Immature natural killer cell (primary cell): Measurements from ENCODE around the gene BSDC1. TPM values are rescaled to one million over a fixed set of nuclear protein-coding genes. Genes with fewer than 3 reads are reported as not detected.

ENCODE experiments used
- DNase-seq, 3 donors: peaks; one replicate each; pipeline ENCODE4 v3.0.0; 2022; ENCODE audit warnings: mixed read lengths in 1 of 3
- H3K27ac Mint-ChIP-seq, 6 donors: one replicate each; pipeline ENCODE4 v1.8.0; 2020; ENCODE audit warnings: mixed read lengths in 6 of 6, mild to moderate bottlenecking in 5 of 6, inconsistent platforms in 4 of 6, moderate library complexity in 3 of 6
- H3K27me3 Mint-ChIP-seq, 3 donors: one replicate each; pipeline ENCODE4 v1.8.0; 2020 to 2021; ENCODE audit warnings: low read depth in 3 of 3, mild to moderate bottlenecking in 3 of 3, mixed read lengths in 3 of 3, moderate library complexity in 3 of 3, inconsistent platforms in 1 of 3
- H3K36me3 Mint-ChIP-seq, 3 donors: one replicate each; pipeline ENCODE4 v1.8.0; 2020; ENCODE audit warnings: mixed read lengths in 3 of 3, inconsistent platforms in 2 of 3, mild to moderate bottlenecking in 2 of 3
- H3K4me1 Mint-ChIP-seq, 2 donors: one replicate each; pipeline ENCODE4 v1.8.0; 2020; ENCODE audit warnings: inconsistent platforms in 2 of 2, mild to moderate bottlenecking in 2 of 2, mixed read lengths in 2 of 2, moderate library complexity in 1 of 2
- H3K4me3 Mint-ChIP-seq, 5 donors: one replicate each; pipeline ENCODE4 v1.8.0; 2020; ENCODE audit warnings: mild to moderate bottlenecking in 5 of 5, mixed read lengths in 5 of 5, inconsistent platforms in 3 of 5, moderate library complexity in 3 of 5
- H3K9me3 Mint-ChIP-seq, 6 donors: one replicate each; pipeline ENCODE4 v1.8.0; 2020; ENCODE audit warnings: mild to moderate bottlenecking in 6 of 6, mixed read lengths in 6 of 6, inconsistent platforms in 4 of 6, moderate library complexity in 3 of 6
- polyA plus RNA-seq, 3 donors: library from polyadenylated mRNA; unstranded; fragments of 300-500 nt; fragmentation: Illumina TruSeq; gene quantifications; one replicate each; pipeline ENCODE4 v1.2.3, GENCODE V29; 2021

Gene BSDC1
- polyA plus RNA-seq, 3 donors from 2014 or later = 33.9 to 50.3 (median 37.4) TPM

DNA sequence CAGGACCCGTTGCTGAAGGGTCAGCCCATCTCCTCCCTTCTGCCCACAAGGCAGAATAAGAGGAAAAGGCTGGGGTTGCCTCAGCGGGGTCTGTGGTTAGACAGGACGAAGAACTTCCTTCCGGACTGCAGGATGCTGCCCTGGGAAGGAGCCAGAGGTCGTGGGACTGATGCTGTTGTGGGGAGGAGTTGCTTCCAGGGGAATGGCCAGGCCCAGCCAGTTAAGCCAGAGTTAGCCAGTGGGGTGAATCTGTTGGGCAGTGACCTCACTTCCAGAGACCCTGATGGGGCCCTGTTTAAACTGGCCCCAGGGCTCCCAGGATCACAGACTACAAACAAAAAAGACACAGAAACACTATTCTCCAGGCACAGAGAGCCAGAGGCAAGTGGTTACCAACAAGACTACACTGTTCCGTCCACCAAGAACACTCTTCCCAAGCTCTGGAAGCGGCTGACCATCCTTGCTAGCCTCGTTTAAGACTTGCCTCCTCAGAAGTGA, 45.0 kb downstream of the BSDC1 start:
- Mint-ChIP-seq H3K4me1 (peaks cover 44 to 46% of the 10 kb centered on the region in 2 donors), H3K27me3 (peaks cover 4 to 9% (median 6%) of the 10 kb centered on the region in 3 donors), H3K9me3 (peaks cover 0 to 2% (median 0%) of the 10 kb centered on the region in 6 donors), H3K27ac (peak overlapping the region; percentile 10 to 74 (median 32)), H3K36me3 (peaks cover 0 to 4% (median 0%) of the 10 kb centered on the region in 3 donors), H3K4me3 (peak overlapping the region in 3 of 5 donors; percentile 17 to 38 (median 22))
- no peak for DNase-seq

- peaks cover 2 to 9% (median 6%) of the 10 kb centered on the region in 3 donors for H3K27me3 Mint-ChIP-seq
- peaks cover 0 to 2% (median 0%) of the 10 kb centered on the region in 6 donors for H3K9me3 Mint-ChIP-seq
- peak overlapping the region in 1 of 6 donors; percentile 13 for H3K27ac Mint-ChIP-seq
- H3K4me3 Mint-ChIP-seq = no peak overlapping the region
- H3K36me3 Mint-ChIP-seq = peaks cover 0 to 4% (median 0%) of the 10 kb centered on the region in 3 donors
- DNase-seq = no peak
- peaks cover 36 to 37% of the 10 kb centered on the region in 2 donors for H3K4me1 Mint-ChIP-seq
Measured at GRCh38 chr1:32346532-32347157, 47.6 kb downstream of the BSDC1 start.

DNA sequence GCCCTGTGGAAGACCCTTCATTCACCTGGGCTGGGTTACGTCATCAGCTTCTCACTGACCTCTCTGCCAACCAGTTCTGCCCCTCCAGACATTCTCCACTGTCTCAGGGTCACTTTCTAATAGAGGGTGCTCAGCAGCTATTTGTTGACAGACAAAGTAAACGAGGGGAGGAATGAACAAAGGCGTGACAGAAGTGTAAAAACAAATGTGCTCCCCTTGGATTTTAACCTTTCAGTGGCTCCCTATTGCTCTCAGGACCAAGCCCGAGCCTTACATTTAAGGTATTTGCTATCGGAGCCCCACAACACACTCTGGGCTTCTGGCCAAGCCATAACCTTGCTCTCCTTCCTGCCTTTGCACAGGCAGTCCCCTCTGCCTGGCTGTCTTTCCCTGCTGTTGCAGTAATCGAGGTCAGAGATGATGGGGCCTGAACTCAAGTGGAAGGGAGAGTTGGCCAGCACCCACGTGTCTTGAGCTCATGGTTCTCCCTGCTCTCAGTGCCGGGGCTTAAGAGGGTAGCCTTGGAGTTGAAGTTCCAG, 48.9 kb downstream of the BSDC1 start:
- H3K4me1 Mint-ChIP-seq = peaks cover 28 to 29% of the 10 kb centered on the region in 2 donors

GRCh38 chr1:32342704-32343103, 51.5 kb downstream of the BSDC1 start:
- peaks cover 0 to 4% (median 0%) of the 10 kb centered on the region in 3 donors for H3K36me3 Mint-ChIP-seq
- H3K27me3 Mint-ChIP-seq = peaks cover 2% of the 10 kb centered on the region in 3 donors
- no peak for DNase-seq
- H3K27ac Mint-ChIP-seq = peak overlapping the region in 1 of 6 donors; percentile 76
- H3K4me1 Mint-ChIP-seq = peaks cover 14 to 17% of the 10 kb centered on the region in 2 donors
- peaks cover 0 to 2% (median 0%) of the 10 kb centered on the region in 6 donors for H3K9me3 Mint-ChIP-seq
- H3K4me3 Mint-ChIP-seq = peak overlapping the region in 1 of 5 donors; percentile 26

More for the DNA sequence above, 48.9 kb downstream of the BSDC1 start:
- no peak overlapping the region for H3K27ac Mint-ChIP-seq
- no peak overlapping the region for H3K4me3 Mint-ChIP-seq
- no peak for DNase-seq
- H3K9me3 Mint-ChIP-seq = peaks cover 0 to 2% (median 0%) of the 10 kb centered on the region in 6 donors
- H3K27me3 Mint-ChIP-seq = peaks cover 2 to 5% (median 2%) of the 10 kb centered on the region in 3 donors
- peaks cover 0 to 4% (median 0%) of the 10 kb centered on the region in 3 donors for H3K36me3 Mint-ChIP-seq

- Mint-ChIP-seq H3K27ac (no peak overlapping the region), H3K4me3 (no peak overlapping the region), H3K36me3 (peaks cover 0 to 4% (median 0%) of the 10 kb centered on the region in 3 donors), H3K9me3 (peaks cover 0 to 2% (median 0%) of the 10 kb centered on the region in 6 donors), H3K27me3 (peaks cover 2 to 7% (median 4%) of the 10 kb centered on the region in 3 donors), H3K4me1 (peaks cover 22 to 24% of the 10 kb centered on the region in 2 donors)
- no peak for DNase-seq
Measured at GRCh38 chr1:32341971-32342370, 52.3 kb downstream of the BSDC1 start.

GRCh38 chr1:32341186-32341757, 53.0 kb downstream of the BSDC1 start:
- Mint-ChIP-seq H3K4me1 (peaks cover 25 to 27% of the 10 kb centered on the region in 2 donors), H3K27ac (no peak overlapping the region), H3K4me3 (no peak overlapping the region), H3K9me3 (peaks cover 0 to 2% (median 0%) of the 10 kb centered on the region in 6 donors), H3K27me3 (peaks cover 2 to 10% (median 5%) of the 10 kb centered on the region in 3 donors), H3K36me3 (no peaks in the 10 kb centered on the region)
- no peak for DNase-seq

- Mint-ChIP-seq H3K27ac (peak overlapping the region in 2 of 6 donors; percentile 7 to 19), H3K36me3 (no peaks in the 10 kb centered on the region), H3K4me1 (peaks cover 30 to 34% of the 10 kb centered on the region in 2 donors), H3K9me3 (no peaks in the 10 kb centered on the region), H3K4me3 (no peak overlapping the region), H3K27me3 (peaks cover 2 to 14% (median 2%) of the 10 kb centered on the region in 3 donors)
- no peak for DNase-seq
Measured at GRCh38 chr1:32339363-32339978, 54.8 kb downstream of the BSDC1 start.

DNA sequence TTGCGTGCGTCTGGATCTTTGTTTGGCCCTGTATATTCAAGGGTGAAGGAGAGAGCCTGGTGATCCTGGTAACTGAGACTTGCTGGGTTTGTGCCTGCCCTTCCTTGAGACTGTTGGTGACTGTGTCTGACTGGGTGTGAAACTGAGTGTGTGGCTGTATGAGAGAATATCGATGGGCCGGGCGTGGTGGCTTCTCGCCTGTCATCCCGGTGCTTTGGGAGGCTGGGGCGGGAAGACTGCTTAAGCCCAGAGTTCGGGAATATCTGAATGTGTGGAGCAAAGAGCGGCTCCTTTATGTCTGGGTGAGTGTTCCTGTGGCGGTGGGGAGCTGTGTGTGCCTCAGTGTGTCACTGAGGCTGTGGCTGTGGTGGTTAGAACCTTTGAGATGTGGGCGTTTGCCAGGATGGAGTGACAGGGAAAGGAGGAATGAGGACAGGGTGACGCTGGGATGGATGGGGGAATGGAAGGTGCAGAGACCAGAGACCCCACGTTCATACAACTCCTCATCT, 55.5 kb downstream of the BSDC1 start:
- peaks cover 0 to 1% (median under 1%) of the 10 kb centered on the region in 3 donors for H3K36me3 Mint-ChIP-seq
- H3K27me3 Mint-ChIP-seq = peaks cover 2 to 15% (median 2%) of the 10 kb centered on the region in 3 donors
- H3K9me3 Mint-ChIP-seq = no peaks in the 10 kb centered on the region
- peak overlapping the region in 3 of 6 donors; percentile 51 to 62 (median 54) for H3K27ac Mint-ChIP-seq
- H3K4me3 Mint-ChIP-seq = peak overlapping the region in 2 of 5 donors; percentile 12 to 45
- DNase-seq = no peak
- peaks cover 36 to 42% of the 10 kb centered on the region in 2 donors for H3K4me1 Mint-ChIP-seq

DNA sequence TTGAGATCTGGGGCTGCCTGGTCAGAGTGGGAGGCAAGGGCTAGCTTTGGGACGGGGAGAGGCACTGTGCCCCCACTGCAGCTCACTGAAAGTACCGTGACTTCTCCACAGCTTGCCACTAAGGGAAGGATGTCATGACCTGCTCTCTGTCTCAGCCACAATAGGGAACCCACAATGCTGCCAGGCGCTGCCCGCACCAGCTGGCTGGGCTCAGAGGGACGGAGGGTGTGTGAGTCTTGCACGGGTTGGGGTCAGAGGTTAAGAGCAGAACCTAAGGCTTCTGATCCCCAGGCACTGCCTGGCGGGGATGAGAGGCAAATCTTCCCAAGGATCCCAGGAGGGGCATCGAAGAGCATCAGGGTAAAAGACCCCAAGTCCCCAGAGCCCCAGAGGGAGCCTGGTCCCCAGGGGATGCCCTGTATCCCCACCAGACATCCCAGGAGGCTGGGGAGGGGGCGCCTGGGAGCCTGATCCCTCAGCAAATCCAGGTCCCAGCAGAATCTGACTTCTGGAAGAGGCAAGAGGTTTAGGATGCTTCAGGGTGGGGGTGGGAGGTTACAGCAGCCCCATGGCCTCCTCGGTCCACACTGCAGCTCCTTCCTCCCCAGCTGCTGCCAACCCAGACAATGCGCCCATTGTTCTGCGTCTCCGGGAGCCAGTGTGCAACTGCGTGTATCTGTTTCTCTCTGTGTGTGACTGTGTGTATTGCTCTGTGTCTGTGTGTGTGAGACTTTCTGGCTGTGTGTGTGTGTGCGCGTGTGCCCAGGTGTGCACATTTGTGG, 56.2 kb downstream of the BSDC1 start:
- peaks cover 0 to 6% (median 5%) of the 10 kb centered on the region in 3 donors for H3K36me3 Mint-ChIP-seq
- H3K27ac Mint-ChIP-seq = peak overlapping the region in 5 of 6 donors; percentile 32 to 82 (median 54)
- peak overlapping the region; percentile 30 to 79 (median 44) for H3K4me3 Mint-ChIP-seq
- H3K9me3 Mint-ChIP-seq = no peaks in the 10 kb centered on the region
- H3K27me3 Mint-ChIP-seq = peaks cover 2 to 15% (median 2%) of the 10 kb centered on the region in 3 donors
- H3K4me1 Mint-ChIP-seq = peaks cover 39 to 46% of the 10 kb centered on the region in 2 donors
- peak; percentile 50 to 53 (median 50) for DNase-seq

DNA sequence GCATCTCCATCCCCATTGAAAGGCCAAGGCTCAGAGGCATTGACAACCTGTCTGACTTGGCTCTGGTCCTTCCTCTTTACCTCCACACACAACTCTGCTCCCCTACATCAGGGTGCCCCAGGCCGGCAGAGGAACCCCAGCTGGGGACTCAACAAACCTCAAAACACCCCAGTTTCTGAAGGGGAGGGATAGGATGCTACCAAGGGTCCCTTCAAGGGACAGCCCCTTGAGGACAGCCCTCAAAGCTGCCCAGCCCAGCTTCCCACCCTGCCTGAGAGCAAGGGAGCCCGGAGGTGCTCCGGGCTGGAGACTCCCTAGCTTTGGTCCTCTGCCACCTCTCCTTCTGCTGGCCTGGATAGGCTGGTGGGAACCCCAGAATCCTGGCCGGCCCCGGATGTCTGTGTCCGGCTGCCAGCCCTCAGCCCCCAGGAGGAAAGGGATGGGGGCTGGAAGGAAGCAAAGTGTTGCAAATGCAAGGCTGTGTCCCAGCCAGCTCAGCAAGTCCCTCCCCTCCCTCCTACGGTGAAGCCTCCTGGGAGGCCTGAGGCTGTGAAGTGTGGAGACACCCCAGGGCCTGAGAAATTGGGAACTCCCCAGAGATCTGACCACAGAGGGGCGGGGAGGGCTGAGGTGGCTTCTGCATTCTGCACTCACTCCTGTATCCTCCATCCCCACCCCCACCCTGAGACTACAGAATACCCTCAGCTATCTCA, 57.1 kb downstream of the BSDC1 start:
- DNase-seq = peak; percentile 61 to 74 (median 64)
- no peaks in the 10 kb centered on the region for H3K9me3 Mint-ChIP-seq
- H3K36me3 Mint-ChIP-seq = peaks cover 0 to 10% (median 5%) of the 10 kb centered on the region in 3 donors
- H3K27ac Mint-ChIP-seq = peak overlapping the region in 4 of 6 donors; percentile 28 to 82 (median 53)
- H3K27me3 Mint-ChIP-seq = peaks cover 2 to 15% (median 2%) of the 10 kb centered on the region in 3 donors
- peaks cover 35 to 42% of the 10 kb centered on the region in 2 donors for H3K4me1 Mint-ChIP-seq
- peak overlapping the region; percentile 37 to 79 (median 51) for H3K4me3 Mint-ChIP-seq

DNA sequence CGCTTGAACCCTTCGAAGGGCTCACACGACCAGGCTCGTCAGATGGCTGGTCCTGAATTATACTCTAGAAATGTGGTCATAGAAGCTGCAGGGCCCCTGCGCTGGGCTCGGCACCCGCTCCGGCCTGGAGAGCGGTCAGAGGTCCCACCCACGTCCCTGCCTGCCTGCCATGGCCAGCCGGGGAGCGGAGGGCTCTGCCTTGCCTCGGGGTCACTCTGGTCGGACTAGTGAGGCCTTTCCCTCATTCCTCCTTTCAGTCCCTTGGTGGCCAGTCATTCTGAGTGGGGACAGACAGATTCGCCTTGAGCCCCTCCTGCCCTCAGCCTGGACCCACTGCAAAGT, 57.7 kb downstream of the BSDC1 start:
- Mint-ChIP-seq H3K9me3 (no peaks in the 10 kb centered on the region), H3K36me3 (peaks cover 4 to 16% (median 5%) of the 10 kb centered on the region in 3 donors), H3K4me3 (peak overlapping the region; percentile 44 to 79 (median 53)), H3K27ac (peak overlapping the region in 4 of 6 donors; percentile 21 to 71 (median 24)), H3K4me1 (peaks cover 35 to 42% of the 10 kb centered on the region in 2 donors), H3K27me3 (peaks cover 2 to 15% (median 2%) of the 10 kb centered on the region in 3 donors)
- DNase-seq = no peak
